HG03280 (cell line): Measurements from ENCODE around the gene ECPAS.
"Not testable (repeated sequence)": the region's sequence is repeated elsewhere in the genome, so short reads cannot be mapped to it uniquely, and the experiment has no call there.

Experiments
- ATAC-seq: cut with Tn5 transposase; IDR thresholded peaks from one replicate; pipeline ENCODE4 v1.9.1; 2021; ENCODE audit warnings: mild to moderate bottlenecking, moderate library complexity; ENCODE audit not compliant: unreplicated experiment

ECPAS gene

DNA sequence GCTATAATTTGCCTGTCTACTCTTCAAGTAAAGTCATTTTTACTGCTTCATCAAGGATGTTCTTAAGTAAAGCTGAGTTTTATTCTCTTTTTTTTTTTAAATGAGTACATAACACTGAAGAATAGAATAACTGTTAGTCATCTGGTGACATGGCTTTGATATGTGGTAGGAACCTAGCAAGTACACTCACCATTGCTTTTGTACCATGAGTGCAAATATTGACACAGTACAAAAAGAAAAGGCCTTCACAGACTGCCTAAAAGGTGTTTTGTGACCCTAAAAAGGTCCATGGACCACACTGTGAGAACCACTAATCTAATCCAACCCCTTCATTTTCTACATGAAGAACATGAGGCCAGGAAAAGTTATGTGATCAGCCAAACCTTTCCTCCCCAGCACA lies 55.0 kb downstream of the ECPAS start:
- ATAC-seq, result no peak

DNA sequence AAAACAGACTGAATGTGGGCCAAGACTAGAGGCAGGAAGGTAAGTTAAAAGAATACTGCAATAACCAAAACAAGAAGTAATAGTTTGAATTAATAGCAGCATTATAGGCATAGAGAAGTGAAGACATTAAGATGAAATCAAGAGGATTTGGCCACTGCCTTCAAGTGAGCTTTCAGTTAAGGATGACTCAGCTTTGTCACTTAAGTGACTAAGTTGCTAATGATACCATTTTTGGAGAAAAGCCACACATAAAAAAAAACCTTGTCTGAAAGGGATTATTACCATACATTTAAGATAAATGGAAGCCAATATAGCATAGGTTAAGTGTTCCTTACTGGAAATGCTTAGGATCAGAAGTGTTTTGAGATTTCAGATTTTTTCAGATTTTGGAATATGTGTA lies 57.0 kb downstream of the ECPAS start:
- no peak for ATAC-seq

DNA sequence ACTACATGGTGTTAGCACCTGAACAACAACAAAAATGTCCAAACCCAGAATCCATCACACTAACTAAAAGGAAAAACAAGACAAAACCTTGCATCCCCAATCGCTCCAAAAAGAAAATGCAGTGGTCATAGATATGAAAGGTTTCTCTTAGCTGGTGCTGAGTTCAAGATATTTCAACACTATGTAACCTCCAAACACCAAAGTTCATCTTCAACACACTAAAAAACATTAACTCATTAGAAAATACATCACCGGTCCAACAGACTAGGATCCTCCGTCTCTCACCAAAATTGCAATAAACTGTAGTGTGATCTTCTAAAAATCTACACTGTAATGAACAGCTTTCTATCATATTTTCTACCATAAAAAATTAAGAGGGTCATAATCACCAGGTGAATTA lies 60.8 kb downstream of the ECPAS start:
- no peak for ATAC-seq

DNA sequence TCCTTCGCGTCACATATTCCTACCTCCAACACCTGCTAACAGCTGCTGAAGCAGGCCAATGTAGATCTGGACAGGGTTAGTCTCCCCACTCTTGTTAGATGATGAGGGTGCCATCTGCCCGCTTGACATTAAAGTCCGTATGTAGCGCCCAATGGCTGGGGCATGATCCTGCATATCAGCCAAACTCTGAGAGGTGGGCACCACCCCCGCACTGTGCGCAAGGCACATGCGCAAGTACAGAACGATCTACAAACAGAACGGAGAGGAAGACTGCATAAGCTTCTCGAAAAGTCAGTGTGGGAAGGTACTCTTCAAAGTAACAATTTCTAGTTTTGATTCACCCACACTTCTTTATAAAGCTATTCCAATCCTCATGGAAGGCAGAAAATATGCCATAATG lies 69.8 kb downstream of the ECPAS start:
- ATAC-seq, result no peak

DNA sequence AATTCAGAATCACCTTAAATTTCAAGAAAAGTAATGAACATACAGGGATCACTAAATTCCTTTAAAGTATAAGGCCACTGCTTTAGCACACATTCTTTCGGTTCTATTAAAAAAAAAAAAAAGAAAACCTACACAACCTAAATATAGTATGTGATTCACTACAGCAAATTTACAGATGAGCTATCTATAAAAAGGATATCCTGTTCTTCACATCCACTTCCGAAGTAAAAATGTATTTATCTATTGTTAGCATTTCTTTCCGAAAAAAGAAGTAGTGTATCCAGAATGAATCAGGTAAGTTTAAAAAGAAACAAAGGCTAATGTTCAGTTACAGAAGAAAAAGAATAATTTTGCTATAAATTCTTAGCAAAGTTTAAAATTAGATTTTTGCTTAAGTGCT lies 70.2 kb downstream of the ECPAS start:
- ATAC-seq, result no peak

DNA sequence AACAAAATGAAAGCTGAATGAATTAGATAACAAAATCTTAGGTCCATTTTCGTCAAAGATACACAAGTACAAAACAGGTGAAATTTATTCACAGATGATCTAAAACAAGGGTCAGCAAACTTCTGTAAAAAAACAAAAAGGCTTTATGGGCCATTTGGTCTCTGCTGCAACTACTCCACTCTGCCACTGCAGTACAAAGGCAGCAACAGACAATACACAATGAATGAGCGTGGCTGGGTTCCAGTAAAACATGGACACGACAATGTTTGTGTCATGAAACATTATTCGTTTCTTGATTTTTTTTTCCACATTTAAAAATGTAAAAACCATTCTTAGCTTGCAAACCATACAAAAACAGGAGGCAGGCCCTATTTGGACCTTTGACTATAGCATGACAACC lies 71.9 kb downstream of the ECPAS start:
- ATAC-seq, result no peak

DNA sequence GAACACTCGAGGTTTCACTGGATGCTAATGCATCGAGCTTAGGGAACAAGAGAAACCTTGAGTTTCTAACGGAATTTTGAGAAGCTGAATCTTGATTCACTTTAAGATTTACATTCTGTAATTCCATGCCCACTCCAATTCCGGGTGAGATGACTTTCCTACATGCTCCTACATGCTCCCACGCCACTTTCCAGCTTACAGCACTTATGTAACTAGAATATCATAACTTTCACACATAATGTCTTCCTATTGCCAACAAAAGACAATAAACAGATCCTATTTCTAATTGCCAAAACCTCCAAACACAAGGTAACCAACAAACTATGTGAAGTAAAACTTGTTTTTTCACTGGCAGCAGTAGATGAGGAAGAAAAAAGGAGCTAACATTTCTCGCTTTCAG lies 72.9 kb downstream of the ECPAS start:
- no peak for ATAC-seq

DNA sequence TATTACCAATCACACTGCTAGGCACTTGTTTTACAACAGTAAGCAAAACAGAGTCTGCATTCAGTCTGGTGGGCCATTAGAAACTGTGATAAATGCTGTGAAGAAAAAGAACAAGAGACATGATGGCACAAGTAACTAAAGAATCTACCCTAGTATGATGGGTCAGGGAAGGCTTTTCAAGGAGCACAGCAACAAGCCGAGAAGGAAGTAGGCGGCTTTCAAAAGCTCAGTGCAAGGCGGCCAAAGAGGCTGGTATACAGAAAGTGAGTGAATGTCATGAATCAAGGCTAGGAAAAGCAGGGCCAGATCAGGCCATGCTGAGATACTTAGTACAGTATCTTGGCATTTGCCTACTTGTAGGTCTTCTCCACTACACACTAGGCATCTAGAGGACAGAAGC lies 76.4 kb downstream of the ECPAS start:
- ATAC-seq, result no peak

DNA sequence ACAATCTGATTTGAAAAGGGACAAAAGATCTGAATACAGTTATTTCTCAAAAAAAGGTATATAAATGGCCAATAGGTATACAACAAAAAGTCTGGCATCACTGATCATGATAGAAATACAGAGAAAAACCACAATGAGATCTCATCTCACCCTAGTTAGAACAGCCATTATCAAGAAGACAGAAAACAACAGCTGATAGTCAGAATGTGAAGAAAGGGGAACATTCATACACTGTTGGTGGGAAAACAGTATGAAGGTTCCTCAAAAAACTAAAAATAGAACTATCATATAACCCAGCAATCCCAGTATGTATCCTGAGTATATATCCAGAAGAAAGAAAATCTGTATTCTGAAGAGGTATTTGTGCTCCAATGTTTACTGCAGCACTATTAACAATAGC lies 78.5 kb downstream of the ECPAS start:
- ATAC-seq, result no peak

DNA sequence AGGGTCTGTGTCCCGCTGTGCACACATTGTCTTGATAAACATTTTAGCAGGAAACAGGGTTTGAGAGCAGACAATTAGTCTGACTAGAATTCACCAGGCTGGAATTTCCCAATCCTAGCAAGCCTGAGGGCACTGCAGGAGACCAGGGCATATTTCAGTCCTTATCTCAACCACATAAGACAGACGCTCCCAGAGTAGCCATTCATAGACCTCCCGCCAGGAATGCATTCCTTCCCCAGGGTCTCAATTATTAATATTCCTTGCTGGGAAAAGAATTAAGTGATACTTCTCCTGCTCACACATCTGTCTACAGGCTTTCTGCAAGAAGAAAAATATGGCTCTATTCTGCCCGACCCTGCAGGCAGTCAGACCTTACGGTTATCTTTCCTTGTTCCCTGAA lies 82.7 kb downstream of the ECPAS start:
- not testable (repeated sequence) for ATAC-seq

DNA sequence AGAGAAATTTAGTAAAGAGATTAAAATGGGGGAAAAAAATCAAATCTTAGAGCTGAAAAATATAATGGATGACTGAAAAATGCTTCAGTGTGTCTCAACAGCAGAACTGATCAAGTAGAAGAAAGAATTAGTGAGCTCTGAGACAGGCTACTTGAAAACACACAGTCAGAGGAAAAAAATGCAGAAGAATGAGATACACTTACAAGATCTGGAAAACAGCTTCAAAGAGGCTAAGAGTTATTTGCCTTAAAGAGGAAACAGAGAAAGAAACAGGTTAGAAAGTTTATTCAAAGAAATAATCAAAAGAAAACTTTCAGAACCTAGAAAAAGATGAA lies 83.7 kb downstream of the ECPAS start:
- ATAC-seq, result no peak

DNA sequence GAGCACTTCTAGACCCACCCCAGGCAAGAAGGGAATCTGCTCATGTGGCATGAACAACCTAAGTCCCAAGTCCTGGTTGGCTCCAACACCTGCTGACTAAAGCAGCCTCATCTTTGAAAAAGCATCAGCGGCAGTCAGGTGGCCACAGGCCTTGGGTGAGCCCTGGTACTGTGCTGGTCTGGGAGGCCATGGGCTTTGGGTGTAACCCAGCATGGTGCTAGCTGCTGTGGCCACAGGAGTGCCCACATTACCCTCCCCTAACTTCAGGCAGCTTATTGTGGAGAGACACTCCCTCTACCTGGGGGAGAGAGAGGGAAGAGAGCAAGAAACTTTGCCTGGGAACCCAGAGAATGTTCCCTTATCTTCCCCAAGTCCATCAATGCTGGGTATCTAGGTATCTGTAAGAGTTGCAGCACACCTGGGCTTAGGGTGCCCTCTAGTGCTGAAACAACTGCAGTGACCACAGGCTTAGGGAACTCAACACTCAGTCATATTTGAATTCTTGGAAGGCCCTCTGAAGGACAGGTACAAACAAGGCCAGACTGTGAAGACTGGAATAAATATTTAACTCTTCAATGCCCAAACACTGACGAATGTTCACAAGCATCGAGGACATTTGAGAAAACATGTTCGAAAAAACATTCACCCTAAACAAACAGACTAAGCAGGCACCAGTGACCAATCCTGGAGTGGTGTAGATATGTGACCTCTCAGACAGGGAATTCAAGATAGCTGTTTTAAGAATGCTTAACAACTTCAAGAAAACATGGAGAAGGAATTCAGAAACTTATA lies 84.2 kb downstream of the ECPAS start:
- ATAC-seq, result no peak

DNA sequence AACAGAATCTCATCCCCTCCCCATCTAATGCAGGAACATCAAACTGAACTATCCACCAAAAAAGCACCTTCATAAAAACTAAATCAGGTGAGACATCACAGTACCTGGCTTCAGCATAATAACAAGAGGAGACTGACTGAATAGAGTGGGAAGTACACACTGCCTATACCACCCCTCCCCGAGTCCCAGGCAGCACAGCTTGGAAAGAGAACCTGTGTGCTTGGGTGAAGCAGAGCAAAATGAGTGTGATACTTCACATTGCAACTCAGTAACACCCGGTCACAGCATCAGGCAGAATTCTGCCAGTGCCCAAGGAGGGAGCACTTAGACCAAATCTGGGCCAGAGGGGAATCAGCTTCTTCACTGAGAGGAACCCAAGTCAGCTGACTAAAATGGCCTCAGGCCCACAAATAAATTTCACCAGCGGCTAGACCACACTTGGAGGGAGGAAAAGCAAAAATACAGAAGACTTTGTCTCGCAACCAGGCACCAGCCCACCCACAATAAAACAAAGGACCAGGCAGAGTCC lies 84.9 kb downstream of the ECPAS start:
- no peak for ATAC-seq

DNA sequence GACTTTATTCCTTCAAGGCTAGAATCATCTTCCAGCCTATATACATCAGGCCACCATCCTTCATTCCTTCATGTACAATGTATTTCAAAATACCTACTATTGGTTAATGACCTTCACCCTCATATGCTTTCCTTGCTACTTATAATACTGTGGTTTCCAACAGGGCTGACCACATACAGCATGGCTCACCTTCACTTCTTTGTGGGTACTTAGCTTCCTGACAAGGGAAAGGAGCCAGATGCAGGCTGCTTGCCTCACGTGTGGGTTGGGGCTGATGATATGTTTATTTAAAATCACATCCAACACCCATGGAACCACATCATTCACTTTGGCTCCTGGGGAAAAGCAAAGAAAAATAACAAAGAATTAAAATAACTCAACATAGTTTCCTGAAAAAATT lies 90.2 kb downstream of the ECPAS start:
- no peak for ATAC-seq

DNA sequence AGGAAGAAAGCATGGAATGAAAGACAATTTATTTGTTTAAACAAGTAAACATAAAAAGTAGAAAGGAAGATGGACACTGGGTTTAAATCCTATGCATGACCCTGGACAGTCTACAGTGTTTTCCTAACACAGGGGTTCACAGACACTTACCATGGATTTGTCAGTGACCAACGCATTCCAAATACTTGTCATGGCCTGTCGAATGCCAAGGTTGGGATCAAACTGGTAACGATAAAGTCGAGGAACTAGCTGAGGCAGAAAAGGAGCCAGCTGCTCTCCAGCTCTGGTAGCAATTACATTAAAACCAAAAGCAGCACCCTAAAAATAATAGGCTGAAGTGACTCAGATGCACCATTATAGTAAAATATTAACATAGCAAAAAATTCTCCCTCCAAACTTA lies 94.8 kb downstream of the ECPAS start:
- ATAC-seq, result no peak

DNA sequence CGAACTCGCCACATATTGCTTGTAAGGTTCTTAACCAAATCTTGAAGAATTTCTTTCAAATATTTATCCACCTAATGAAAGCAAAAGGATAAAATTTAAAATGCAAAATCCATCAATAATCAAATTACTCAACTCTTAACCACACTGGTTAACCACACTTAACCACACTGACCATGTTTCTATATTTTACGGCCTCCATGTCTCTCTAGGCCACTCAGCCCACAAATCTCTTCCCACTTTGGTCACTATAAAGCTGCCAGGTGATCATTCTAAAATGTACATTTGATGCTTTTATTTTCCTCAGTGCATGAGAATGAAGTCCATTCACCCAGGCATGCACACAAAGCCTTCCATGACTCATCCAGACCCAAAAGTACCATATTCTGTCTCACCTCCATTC lies 97.8 kb downstream of the ECPAS start:
- ATAC-seq, result no peak

DNA sequence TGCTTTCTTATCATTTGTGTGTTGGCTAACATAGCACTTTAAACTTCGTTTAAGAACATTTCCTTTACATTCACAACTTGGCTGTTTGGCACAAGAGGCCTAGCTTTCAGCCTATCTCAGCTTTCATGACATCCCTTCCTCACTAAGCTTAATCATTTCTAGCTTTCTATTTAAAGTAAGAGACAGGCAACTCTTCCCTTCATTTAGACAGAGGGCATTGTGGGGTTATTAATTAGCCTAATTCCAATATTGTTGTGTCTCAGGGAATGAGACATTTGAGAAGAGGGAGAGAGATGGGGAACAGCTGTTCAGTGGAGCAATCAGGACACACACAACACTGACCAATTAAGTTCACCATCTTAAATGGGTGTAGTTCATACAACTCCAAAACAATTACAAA lies 103.2 kb downstream of the ECPAS start:
- no peak for ATAC-seq

DNA sequence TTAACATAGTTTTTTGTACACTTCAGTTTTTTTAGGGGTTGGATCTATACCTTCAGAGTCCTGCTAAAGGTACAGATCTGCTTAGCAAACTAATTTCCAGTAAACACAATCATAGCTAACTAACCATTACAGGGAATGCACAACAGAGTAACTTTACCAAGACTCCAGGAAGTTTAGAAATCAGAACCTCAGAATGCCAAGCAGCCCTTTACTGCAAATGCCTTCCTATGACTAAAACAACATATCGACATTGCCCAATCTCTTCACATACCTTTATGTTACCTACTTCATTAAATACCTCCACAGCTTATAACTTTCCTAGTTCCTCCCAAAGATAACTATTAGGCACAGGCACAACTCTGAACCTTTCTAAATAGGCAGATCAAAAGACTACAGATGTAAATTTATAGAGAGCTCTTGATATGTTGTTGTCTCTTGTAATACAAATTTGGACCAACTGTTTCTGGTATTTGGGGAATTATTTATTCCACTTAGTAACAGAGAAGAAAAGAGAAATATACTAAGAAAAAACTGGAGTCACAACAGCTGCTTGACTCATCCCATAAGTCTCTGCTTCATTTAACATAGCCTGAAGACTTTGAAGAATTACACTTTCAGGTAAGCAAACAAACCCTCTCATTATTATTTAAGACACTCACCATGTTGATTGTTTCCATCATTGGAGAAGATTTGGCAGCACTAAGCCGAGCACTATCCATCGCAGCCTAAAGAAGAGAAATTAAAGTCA lies 108.2 kb downstream of the ECPAS start:
- ATAC-seq, result no peak

DNA sequence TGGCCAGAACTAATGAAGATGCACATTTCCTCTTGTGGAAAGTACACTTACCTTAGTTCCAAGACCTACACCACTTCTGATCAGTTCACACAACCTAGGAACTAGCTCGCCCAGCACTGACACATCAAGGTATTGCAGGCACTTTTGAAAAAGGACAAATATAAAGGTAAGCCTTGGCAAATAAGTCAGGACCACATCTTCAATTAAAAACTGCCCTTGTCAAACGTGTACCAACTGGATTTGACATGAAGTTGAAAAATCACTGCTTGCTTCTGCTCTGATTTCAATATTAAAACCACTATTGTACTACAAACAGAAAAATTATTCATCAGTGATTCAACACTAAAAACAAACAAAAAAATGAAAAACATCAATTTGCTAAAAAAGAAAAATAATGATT lies 109.1 kb downstream of the ECPAS start:
- no peak for ATAC-seq

DNA sequence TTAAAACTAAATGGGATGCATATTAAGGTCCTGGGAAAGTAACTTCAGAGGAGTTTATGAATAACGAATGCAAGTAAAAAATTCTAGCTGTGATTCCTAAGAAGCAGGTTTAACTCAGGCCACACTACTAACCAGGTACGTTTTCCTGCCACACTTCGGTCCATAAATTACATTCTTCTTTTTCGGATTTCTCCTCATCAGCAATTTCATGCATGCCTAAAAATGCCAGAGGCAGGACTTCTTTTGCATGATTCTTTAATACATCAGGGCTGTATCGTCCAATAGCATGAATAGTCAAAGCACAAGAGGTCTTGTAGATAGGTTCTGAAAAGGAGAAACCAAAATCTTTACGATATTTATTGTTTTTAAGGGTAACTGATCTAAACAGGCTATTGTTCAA lies 111.9 kb downstream of the ECPAS start:
- no peak for ATAC-seq

DNA sequence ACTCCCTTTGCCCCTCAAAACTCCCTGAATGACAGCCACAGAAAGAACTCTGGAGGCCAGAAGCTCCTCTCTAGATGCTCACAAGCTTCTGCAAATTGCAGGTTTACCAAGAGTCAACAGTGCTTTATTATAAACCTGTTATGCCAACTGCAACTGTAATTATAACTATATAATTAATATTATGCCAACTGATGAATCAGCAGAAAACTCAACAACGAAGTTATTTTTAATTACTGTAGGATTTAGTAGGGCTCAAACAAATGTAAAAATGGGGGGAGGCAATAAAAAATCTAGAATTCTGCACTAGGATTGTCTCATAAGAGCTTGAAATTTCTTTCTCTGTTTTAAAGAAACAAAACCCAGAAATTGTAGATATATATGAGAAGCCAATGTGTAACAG lies 117.2 kb downstream of the ECPAS start:
- ATAC-seq, result no peak

DNA sequence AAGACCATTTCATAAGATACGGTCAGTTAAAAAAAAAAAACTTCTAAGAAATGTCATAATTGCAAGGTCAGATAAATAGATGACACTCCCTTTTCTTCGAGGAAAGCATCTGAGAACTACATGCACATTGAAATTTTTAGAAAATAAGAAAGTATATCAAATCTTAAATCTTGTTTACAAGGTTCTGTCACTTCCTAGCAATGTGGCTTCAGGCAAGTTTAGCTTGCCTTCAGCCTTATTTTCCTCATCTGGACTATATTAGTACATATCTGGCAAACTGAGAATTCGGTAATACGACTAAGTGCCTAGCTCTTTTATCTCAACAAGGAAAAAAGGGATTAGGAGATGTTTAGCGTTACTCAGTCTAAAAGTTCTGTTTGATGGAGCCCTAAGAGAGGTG lies 121.7 kb downstream of the ECPAS start:
- ATAC-seq, result no peak

DNA sequence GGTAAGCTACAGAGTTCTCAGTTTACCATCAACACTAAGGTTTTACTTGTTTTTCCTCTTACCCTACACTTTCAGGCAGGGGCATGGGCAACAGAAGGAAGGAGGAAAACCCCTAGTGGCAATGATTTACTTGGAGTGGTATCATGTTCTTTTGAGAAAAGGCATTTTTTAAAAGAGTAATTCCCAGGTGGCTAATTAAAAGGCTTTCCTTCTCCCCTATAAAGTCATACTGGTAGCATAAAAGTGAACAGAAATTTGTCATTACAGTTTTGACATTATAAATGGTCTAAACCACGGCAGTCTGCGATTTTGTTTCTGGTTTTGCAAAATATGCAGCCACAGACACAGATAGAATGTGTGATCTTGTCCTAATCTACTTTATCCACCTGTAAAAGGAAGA lies 123.3 kb downstream of the ECPAS start:
- no peak for ATAC-seq
